Testis (tissue), 3 donors: ENCODE results near the gene IL1RL2. TPM values are rescaled to one million over a fixed set of nuclear protein-coding genes. Genes with fewer than 3 reads are reported as not detected.

ENCODE experiments used
- DNase-seq: peaks from one replicate; pipeline ENCODE4 v3.0.0-alpha.2; 2019
- H3K27ac ChIP-seq, 2 donors: fragments of 200-600 bp; sonication (generic); one replicate each; pipeline ENCODE4 v1.5.1; 2019
- H3K27me3 ChIP-seq: fragments of 200-600 bp; sonication (generic); one replicate; pipeline ENCODE4 v1.5.1; 2019
- H3K36me3 ChIP-seq: fragments of 200-600 bp; sonication (generic); one replicate; pipeline ENCODE4 v1.5.1; 2017; ENCODE audit warnings: low read depth; ENCODE audit errors: missing control alignments
- H3K4me1 ChIP-seq: fragments of 200-600 bp; sonication (generic); one replicate; pipeline ENCODE4 v1.5.1; 2019
- H3K4me3 ChIP-seq, 2 donors: fragments of 200-600 bp; sonication (generic); one replicate each; pipeline ENCODE4 v1.5.1; 2017 to 2019
- H3K9me3 ChIP-seq: fragments of 200-600 bp; sonication (generic); one replicate; pipeline ENCODE4 v1.5.1; 2017
- CTCF ChIP-seq, 3 experiments: fragments of 450-650 bp in 2 of 3; fragments of 200-600 bp in 1 of 3; sonication (generic) in 1 of 3; IDR thresholded peaks; one replicate each; pipeline ENCODE4 v1.5.1; 2016 to 2019; ENCODE audit warnings: antibody characterized with exemption in 3 of 3, mild to moderate bottlenecking in 2 of 3, moderate library complexity in 1 of 3
- POLR2A ChIP-seq: fragments of 450-650 bp; IDR thresholded peaks from one replicate; pipeline ENCODE4 v1.6.1; 2017; ENCODE audit warnings: antibody characterized with exemption, mild to moderate bottlenecking, moderate library complexity
- WGBS, 2 donors: methylation state at CpG; one replicate each; pipeline ENCODE4 v1.1.5; 2018; 5-methylcytosine and 5-hydroxymethylcytosine counted together
- intact Hi-C: fragments of 100-400 bp; cut with DNase I; formaldehyde crosslinking; loops from one replicate; pipeline ENCODE4 v1.15.1; 2023; ENCODE audit warnings: low total_unique reads
- polyA plus RNA-seq: library from polyadenylated mRNA; stranded (reverse); fragments of 350-450 nt; fragmentation: Illumina TruSeq; extraction: RNeasy Lipid Tissue Mini Kit (QIAGEN cat#74804); gene quantifications from one replicate; pipeline ENCODE4 v1.2.3, GENCODE V29; 2014; ENCODE audit warnings: low read depth, low replicate concordance; ENCODE audit not compliant: insufficient read depth
- total RNA-seq, 2 donors: library from RNA; depleted of rRNA; stranded (reverse); fragments of >200 nt; gene quantifications; one replicate each; pipeline ENCODE4 v1.2.3, GENCODE V29; 2016

IL1RL2 gene
- total and polyA plus RNA-seq, 3 donors from 2014 or later = 0.24 to 0.38 (median 0.31) TPM

- Histone ChIP-seq H3K4me1 (no peaks in the 10 kb centered on the region), H3K27ac (no peak overlapping the region), H3K9me3 (no peaks in the 10 kb centered on the region), H3K4me3 (no peak overlapping the region), H3K27me3 (no peaks in the 10 kb centered on the region), H3K36me3 (no peaks in the 10 kb centered on the region)
- WGBS, 2 donors = 86 to 98% methylated on average over 1 of the region's 1 CpG
- intact Hi-C loops = no loop called here
- TF ChIP-seq POLR2A = no peak
- TF ChIP-seq CTCF (IDR thresholded peaks at IDR 0.05) = no peak
- DNase-seq = no peak
These were observed 92.5 kb downstream of the IL1RL2 start for GRCh38 chr2:102279391-102279735.

- TF ChIP-seq POLR2A (no peak), CTCF (IDR thresholded peaks at IDR 0.05) (no peak)
- H3K27ac ChIP-seq = no peak overlapping the region
- no peaks in the 10 kb centered on the region for H3K36me3 ChIP-seq
- 72 to 78% methylated on average over 2 of the region's 2 CpGs for WGBS, 2 donors
- no peak overlapping the region for H3K4me3 ChIP-seq
- no peaks in the 10 kb centered on the region for H3K27me3 ChIP-seq
- no peaks in the 10 kb centered on the region for H3K4me1 ChIP-seq
- intact Hi-C loops = no loop called here
- DNase-seq = no peak
- H3K9me3 ChIP-seq = no peaks in the 10 kb centered on the region
These were observed 95.9 kb downstream of the IL1RL2 start for GRCh38 chr2:102282678-102283091.

- Histone ChIP-seq H3K9me3 (no peaks in the 10 kb centered on the region), H3K4me3 (no peak overlapping the region), H3K36me3 (no peaks in the 10 kb centered on the region), H3K27ac (no peak overlapping the region), H3K4me1 (no peaks in the 10 kb centered on the region), H3K27me3 (no peaks in the 10 kb centered on the region)
- WGBS, 2 donors = 93 to 95% methylated on average over 1 of the region's 1 CpG
- DNase-seq = no peak
- intact Hi-C loops = no loop called here
- TF ChIP-seq POLR2A = no peak
These were observed 97.2 kb downstream of the IL1RL2 start for GRCh38 chr2:102283996-102284395.

- no peak for DNase-seq
- Histone ChIP-seq H3K4me1 (no peaks in the 10 kb centered on the region), H3K27ac (no peak overlapping the region), H3K36me3 (no peaks in the 10 kb centered on the region), H3K27me3 (no peaks in the 10 kb centered on the region), H3K9me3 (no peaks in the 10 kb centered on the region), H3K4me3 (no peak overlapping the region)
- TF ChIP-seq POLR2A = no peak
- no peak for TF ChIP-seq CTCF (IDR thresholded peaks at IDR 0.05)
- 93 to 95% methylated on average over 3 of the region's 3 CpGs for WGBS, 2 donors
- intact Hi-C loops = no loop called here
These were observed 97.8 kb downstream of the IL1RL2 start for GRCh38 chr2:102284611-102285010.

GRCh38 chr2:102285368-102285767 lies 98.5 kb downstream of the IL1RL2 start:
- no peaks in the 10 kb centered on the region for H3K36me3 ChIP-seq

More at GRCh38 chr2:102285368-102285767, 98.5 kb downstream of the IL1RL2 start:
- DNase-seq = no peak
- H3K4me3 ChIP-seq = no peak overlapping the region
- no peaks in the 10 kb centered on the region for H3K4me1 ChIP-seq
- no peak for TF ChIP-seq CTCF (IDR thresholded peaks at IDR 0.05)
- TF ChIP-seq POLR2A = no peak
- no peak overlapping the region for H3K27ac ChIP-seq
- 81 to 86% methylated on average over 2 of the region's 2 CpGs for WGBS, 2 donors
- no peaks in the 10 kb centered on the region for H3K27me3 ChIP-seq
- intact Hi-C loops = no loop called here
- H3K9me3 ChIP-seq = no peaks in the 10 kb centered on the region
